NCI-H510A (cell line): Measurements from ENCODE around the gene MBD3L3.
A peak's percentile ranks its signal among the peaks of the same experiment; 100 is the strongest.
"Not testable (repeated sequence)": the region's sequence is repeated elsewhere in the genome, so short reads cannot be mapped to it uniquely, and the experiment has no call there.

Experiments used
- DNase-seq: peaks from one replicate; lab custom pipeline; 2025; lab: John Stamatoyannopoulos, UW

The MBD3L3 gene

DNA sequence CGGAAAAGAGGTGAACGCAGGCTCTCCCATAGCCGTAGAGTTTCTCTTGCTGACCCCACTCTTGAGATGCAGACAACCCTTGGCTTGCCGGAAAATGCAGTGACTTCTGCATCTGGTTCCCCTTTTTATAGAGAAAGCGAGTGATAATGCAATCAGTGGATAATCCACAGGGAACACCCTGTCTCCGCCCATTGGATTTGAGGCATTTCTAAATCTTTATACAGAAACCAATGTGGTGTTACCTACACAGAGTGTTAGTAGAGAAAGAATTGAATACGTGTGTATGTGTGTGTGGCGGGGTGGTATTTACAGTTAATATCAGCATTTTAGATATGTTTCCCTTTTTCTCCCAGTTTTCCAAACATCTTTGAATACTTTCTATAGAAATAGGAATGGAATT lies at the start of gene MBD3L3:
Gene MBD3L3, minus strand, starts transcription at position 101 of the 400 bp plus-strand sequence. Its CDS starts 71 bp downstream, at position 30.
- DNase-seq = not testable (repeated sequence)

DNA sequence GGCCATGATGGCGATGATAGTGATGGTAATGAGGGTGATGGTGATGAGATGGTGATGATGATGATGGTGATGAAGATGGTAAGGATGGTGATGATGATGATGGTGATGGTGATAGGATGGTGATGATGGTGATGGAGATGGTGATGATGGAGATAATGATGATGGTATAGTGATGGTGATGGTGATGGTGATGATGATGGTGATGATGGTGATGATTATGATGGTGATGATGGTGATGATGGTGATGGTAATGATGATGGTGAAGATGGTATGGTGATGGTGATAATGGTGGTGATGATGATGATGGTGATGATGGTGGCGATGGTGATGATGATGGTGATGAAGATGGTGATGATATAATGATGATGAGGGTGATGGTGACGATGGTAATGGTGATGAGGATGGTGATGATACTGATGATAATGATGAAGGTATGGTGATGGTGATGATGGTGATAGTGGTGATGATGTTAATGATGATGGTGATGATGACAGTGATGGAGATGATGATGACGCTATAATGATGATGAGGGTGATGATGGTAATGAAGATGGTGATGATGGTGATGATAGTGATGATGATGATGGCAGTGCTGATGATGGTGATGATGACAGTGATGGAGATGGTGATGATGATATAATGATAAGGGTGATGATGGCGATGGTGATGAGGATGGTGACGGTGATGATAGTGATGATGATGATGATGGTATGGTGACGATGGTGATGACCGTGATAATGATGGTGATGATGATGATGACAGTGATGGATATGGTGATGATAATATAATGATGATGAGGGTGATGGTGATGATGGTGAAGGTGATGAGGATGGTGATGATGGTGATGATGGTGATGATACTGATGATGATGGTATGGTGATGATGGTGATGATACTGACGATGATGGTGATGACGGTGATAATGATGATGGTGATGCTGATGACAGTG lies 48.5 kb upstream of the MBD3L3 start:
- no peak for DNase-seq

DNA sequence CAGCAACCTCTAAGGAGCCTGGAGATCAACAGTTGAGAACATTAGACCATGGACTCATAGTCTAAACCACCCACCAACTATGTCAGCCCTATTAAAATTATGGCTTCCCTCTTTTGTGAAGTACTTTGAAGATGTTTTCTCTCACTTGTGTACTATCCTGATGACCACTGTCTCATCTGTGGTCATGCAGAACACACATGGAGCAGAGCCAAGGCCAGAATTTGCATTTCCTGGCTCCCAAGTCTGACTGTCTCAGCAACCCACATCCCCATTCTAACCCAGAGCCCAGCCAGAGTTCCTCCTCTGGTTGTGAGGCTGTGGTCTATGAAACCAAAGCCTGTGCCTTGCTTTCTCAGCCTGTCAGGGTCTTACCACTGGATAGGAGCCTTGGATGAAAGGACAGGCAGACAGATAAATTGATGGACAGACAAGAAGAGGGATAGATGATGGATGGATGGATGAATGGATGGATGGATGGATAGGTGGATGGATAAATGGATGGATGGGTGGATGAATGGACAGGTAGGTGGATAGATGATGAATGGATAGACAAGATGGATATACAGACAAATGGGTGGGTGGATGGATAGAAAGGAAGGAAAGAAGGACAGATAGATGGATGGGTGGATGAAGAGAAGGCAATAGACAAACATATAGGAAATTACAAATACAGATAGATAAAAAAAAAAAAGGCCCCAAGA lies 46.4 kb upstream of the MBD3L3 start:
- no peak for DNase-seq

DNA sequence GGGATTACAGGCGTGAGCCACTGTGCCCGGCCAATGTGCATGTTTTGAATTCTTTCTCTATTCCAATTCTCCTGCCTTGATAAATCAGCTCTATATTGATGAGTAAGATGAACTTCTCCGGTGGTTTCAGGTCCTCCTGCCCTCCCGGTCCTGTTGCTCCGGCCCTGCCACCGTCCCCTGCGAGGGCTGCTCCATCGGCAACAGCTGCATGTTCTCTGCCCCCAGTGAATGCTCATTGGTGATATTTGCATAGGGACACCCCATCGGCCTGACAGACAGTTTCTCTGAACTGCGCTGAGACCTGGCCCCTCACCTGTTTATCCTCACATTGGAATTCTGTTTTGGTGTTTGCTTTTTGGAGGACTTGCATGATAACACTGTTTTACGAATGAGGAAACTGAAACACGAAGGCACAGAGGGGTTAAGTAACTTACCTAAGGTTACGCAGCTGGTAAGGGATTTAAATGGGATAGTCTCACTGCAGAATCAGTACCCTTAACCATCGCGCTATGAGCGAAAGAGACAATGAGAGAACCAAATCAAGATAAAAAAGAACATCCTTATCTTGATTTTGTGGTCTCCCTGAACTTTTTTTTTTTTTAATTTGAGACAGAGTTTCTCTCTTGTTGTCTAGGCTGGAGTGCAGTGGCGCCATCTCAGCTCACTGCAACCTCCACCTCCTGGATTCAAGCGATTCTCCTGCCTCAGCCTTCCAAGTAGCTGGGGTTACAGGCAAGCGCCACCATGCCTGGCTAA lies 43.2 kb upstream of the MBD3L3 start:
- DNase-seq = no peak

DNA sequence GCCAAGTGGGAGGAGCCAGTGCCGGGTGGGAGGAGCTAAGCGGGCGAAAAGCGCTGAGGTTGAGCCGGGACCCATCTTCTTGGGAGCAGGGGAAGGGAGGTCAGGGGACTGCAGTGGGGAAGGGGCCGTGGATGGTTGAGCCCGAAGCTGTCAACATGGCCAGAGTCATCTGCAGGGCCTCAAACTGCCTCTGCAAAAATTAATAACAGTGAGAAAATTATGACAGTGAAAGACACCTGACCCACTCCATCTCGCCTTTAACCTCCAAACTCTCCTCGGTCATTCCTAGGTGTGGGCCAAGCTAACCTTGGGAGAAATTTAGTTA lies 41.1 kb upstream of the MBD3L3 start:
- DNase-seq = no peak

DNA sequence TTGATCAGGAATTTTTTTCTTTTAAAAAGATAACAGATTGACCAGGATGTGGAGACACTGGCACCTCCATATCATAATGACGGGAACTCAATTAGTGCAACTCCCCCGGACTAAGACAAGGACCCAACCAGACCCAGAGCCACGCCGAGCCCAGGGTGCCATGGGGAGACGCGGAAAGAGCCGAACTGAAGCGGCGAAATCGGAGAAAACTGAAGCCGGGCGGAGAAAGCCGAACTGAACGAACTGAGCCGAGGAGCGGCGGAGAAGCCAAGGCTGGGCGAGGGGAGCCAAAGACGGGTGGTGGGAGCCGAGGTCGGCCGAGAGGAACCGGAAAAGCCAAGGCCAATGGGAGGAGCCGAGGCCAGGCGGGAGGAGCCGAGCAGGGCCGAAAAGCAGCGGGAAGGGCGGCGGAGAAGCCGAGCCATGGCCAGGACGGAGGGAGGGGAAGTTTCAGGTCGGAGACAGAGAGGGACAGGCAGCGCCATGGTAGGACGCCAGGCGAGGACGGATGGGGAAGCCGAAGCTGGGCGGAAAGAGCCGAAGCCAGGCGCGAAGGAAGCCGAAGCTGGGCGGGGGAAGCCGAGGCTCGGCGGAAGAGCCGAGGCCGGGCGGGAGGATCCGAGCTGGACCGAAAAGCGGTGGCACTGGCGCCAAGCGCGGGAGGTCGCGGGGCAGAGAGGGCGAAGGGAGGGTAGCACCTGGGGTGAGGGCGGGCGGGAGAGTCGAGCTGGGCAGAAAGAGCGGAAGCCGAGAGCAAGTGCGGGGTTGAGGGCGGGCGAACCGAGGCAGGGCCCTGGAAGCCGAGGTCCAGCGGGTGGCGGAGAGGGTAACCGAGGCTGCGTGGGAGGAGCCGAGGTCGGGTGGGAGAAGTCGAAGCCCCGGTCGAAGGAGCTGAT lies 40.5 kb upstream of the MBD3L3 start:
- peak; percentile 93 for DNase-seq

DNA sequence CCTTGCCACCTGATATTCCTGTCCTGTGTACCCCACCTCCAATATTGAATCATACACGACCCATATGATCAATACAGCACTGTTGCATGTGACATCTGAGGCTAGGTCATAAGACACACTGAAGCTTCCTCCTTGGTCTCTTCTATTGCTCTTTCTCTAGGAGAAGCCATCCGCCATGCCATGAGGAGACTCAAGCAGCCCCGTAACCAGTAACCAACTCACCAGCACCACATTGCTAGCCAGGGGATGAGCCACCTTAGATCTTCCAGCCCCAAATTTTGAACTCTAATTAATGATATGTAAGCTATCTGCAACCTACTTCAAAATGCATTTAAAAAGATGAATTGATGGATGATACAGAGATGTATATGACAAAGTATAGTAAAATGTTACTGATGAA lies 39.6 kb upstream of the MBD3L3 start:
- DNase-seq = no peak

DNA sequence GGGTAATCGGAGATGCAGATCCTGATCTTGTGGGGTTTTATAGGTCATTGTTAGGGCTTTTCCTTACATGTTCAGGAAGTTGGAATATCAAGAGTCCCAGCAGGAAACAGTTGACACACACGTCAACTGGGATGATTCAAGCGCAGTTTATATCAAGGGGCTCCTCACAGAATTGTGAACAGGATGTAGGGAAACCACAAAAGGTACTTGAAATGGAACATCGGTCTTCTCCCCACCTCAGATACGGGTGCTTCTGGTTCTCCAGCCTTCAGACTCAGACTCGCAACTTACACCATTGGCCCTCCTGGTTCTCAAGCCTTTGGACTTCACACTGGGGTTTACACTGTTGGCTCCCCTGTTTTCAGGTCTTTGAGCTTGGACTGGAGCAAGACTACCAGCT lies 30.5 kb upstream of the MBD3L3 start:
- no peak for DNase-seq

DNA sequence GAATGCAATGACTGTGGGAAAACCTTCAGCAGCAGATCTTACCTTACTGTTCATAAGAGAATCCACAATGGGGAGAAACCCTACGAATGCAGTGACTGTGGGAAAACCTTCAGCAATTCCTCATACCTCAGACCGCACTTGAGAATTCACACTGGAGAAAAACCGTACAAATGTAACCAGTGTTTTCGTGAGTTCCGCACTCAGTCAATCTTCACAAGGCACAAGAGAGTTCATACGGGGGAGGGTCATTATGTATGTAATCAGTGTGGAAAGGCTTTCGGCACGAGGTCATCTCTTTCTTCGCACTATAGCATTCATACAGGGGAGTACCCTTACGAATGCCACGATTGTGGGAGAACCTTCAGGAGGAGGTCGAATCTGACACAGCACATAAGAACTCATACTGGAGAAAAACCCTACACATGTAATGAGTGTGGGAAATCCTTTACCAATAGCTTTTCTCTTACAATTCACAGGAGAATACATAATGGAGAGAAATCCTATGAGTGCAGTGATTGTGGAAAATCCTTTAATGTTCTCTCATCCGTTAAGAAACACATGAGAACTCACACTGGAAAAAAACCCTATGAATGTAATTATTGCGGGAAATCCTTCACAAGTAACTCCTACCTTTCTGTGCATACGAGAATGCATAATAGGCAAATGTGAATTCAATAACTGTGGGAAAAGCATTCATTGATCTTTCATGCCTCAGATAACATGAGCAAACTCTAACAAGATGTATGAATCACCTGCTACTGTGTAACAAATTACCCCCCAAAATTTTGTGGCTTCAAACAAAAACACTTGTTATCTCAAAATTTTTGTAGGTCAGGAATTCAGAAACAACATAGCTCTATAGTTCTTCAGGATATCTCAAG lies 24.8 kb upstream of the MBD3L3 start:
- no peak for DNase-seq

DNA sequence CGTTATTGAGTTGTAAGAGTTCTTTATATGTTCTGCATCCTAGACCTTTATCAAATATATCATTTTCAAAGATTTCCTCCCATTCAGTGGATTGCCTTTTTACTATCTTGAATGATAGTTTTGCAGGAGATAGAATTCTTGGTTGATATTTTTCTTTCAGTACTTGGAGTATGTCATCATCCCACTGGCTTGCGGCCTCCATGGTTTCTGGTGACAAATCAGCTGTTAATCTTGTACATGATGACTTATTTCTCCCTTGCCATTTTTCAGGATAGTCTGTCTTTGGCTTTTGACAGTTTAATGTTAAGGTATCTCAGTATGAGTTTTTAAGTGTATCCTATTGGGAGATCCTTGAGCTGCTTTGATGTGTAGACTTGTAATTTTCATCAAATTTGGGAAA lies 19.5 kb upstream of the MBD3L3 start:
- no peak for DNase-seq

DNA sequence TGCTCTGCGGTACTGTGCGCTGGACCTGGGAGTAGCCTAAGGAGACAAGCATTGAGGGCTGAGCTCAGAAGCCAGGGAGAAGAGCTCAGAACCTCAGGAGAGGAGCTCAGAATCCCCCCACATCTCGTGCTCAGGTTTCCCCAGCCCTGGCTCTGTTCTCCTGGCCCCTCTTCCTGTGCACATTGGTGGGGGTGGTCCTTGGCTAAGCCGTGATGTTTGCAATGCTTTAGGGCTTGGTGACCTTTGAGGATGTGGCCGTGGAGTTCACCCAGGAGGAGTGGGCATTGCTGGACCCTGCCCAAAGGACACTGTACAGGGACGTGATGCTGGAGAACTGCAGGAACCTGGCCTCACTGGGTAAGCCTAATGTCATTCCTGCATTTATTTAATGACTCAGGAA lies 17.7 kb upstream of the MBD3L3 start:
- no peak for DNase-seq

DNA sequence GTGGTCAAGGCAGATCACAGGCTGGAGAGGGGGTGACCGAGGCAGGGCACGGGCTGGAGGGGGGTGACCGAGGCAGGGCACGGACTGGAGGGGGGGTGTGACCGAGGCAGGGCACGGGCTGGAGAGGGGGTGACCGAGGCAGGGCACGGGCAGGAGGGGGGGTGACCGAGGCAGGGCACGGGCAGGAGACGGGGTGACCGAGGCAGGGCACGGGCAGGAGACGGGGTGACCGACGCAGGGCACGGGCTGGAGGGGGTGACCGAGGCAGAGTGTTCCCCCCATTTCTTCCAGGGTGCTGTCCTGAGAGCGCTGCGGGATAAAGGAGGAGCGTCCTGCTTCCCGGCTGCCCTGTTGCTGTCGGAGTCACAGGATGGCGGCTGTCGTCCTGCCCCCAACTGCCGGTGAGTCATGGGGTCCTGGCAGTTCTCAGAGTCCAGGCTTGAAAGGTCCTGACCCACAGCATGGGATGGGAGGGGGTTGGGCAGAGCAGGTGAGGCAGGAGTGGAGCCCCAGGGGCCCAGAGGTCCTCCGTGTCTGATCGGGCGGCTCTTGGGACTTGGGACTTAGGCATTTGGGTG lies 16.3 kb upstream of the MBD3L3 start:
- no peak for DNase-seq

DNA sequence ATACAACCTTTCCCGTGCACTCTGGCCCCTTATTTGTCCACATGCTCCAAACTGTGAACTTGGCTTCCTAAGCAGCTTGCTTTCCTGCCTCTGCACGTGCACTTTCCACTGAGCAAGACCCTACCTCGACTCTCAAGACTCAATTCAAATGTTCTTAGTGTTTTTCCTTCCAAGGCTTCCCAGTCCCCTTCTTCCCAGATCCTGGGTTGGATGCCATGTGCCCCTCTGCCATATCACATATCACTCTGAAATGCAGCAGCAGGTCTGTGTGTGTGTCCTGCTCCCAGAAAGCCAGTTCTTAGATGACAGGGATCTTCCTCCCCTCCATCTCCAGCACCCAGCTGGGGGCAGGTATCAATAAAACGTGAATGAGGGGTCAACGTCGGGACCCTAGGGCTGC lies 14.1 kb upstream of the MBD3L3 start:
- no peak for DNase-seq

DNA sequence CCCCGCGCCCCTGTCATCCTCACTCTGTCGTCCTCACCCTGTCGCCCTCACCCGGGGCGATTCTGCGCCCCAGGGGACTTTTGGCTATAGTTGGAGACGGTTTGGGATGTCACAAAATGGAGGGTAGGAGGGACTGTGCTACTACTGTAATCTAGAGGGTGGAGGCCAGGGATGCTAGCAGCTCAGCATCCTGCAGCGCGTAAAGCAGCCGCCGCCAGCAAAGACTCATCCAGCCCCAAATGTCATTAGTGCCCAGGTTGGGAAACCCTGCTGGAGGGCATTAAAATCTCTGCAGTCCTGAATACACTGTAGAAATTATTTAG lies 11.4 kb upstream of the MBD3L3 start:
- DNase-seq = no peak

DNA sequence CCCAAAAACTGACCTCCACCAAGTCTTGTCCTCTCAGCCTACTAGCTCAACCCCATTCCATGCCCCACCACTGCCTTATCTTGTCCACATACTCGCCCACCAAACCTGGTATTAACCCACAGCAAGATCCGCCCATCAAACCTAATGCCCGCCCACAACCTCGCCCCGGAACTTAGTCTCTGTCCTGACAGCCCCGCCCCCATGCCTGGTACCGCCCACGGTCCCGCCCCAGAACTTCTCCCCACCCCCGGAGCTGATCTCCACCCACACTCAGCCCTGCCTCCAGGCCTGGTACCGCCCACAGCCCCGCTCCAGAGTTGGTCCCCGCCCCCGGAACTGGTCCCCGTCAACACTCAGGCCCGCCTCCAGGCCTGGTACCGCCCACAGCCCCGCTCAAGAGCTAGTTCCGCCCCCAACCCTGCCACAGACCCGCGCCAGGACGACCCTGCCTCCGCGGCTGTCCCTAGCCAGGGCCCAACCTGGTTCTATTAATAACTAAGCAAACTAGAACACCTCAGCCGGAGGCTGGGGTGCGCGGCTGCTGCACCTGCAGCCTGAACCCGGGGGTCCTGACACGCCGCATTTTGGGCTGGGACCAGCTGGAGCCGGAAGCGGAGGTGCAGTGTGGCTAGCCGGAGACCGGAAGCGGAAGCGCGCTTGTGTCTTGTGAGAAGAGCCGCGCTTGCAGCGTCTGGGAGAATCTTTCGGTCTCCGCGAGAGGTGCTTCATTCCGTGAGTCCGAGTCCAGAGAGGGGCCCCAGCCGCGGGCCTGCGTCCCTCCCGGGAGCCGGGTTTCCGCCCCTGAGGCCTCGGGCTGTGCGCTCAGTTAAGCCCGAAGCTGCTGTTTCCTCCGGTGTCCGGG lies 10.8 kb upstream of the MBD3L3 start, which contains the start of gene ZNF557:
Gene ZNF557, plus strand, starts transcription at position 662 of the 862 bp plus-strand sequence. CDS start 5,372 bp downstream, outside the sequence.
- DNase-seq = peak; percentile 82

DNA sequence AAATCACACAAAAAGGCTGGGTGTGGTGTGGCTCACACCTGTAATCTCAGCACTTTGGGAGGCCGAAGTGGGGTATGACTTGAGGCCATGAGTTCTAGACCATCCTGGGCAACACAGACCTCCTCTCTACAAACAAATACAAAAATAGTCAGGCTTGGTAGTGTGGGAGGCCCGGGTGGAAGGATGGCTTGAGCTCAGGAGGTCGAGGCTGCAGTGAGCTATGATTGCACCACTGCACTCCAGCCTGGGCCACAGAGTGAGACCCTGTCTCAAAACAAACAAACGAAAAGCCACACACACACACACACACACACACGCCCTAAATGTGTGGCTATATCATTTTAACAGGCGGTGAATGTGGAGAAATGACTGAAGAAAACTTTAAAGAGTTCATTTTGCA lies 10.1 kb upstream of the MBD3L3 start:
- no peak for DNase-seq

DNA sequence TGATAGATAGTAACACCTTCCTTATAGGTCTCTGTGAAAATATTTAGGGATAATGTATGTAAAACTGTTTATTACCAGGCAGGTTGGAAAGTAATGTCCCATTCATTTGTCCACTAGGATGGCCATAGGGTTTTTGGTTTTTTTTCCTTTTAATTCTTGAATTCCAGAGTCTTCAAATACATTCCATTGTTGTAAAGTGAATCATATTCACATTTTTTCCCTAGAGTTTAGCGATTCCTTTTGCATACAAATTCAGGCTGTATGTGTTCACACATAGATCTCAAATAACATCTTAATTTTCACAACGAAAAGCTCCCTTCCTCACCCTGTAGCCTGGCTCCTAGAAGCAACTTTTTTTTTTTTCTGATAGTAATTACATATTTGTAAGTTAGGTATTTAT lies 9.2 kb upstream of the MBD3L3 start:
- no peak for DNase-seq

DNA sequence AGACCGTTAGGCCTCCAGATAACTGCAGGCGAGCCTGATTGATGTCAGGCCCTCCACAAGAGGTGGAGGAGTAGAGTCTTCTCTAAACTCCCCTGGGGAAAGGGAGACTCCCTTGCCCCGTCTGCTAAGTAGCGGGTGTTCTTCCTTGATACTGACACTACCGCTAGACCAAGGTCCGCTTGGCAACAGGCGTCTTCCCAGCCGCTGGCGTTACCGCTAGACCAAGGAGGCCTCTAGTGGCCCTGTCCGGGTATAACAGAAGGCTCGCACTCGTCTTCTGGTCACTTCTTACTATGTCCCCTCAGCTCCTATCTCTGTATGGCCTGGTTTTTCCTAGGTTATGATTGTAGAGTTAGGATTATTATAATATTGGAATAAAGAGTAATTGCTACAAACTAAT lies 8.6 kb upstream of the MBD3L3 start:
- not testable (repeated sequence) for DNase-seq

DNA sequence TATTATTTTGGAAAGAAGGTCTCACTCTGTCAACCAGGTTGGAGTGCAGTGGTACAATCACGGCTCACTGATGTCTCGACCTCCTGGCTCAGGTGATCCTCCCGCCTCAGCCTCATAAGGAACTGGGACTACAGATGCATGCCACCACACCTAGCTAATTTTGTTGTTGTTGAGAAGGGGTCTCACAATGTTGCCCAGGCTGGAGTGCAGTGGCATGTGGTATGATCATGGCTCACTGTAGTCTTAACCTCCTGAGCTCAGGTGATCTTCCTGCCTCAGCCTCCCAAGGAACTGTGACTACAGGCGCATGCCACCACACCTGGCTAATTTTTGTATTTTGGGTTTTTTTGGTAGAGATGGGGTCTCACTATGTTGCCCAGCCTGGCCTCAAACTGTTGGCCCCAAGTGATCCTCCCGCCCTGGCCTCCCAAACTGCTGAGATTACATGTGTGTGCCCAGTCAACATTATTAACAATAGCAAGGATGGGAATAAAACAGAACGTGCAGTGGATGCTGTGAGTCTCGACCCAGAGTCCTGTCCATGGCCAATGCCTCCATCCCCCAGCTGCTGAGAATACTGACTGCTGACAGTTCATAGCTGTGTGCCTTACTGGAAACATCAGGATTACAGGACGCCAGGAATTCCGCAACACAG lies 5.4 kb upstream of the MBD3L3 start:
- no peak for DNase-seq
